Activated T-helper 9 cell treated with anti-CD3 and anti-CD28 coated beads, Interleukin-2, amount 50 U/mL, for 16 hours (primary cell): Measurements from ENCODE around the gene CHD3.

ENCODE experiments used
- DNase-seq: peaks from one replicate; pipeline ENCODE4 v3.0.0-alpha.2; 2020; ENCODE audit warnings: low read depth

CHD3 gene

GRCh38 chr17:7894226-7894625 is 5.6 kb downstream of the CHD3 start:
- DNase-seq = no peak

GRCh38 chr17:7894866-7895265 is 6.3 kb downstream of the CHD3 start:
- DNase-seq = no peak

GRCh38 chr17:7897090-7897489 is 8.5 kb downstream of the CHD3 start:
- no peak for DNase-seq

DNA sequence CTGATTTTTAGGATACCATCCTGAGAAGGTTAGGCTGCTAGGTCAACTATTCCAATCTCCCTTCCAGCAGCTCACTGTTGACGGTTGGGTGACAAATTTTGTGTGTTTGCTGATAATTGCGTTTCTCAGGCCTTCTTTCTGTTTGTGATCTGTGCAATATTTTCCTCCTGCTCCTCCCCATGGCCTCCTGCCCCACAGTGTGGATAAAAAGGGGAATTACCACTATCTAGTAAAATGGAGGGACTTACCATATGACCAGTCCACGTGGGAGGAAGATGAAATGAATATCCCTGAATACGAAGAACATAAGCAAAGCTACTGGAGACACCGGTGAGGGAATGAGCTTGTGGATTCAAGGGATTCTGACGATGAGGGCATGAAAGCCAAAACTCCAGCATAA is 9.2 kb downstream of the CHD3 start:
- no peak for DNase-seq

GRCh38 chr17:7903154-7904103 is 14.8 kb downstream of the CHD3 start:
- DNase-seq = no peak

DNA sequence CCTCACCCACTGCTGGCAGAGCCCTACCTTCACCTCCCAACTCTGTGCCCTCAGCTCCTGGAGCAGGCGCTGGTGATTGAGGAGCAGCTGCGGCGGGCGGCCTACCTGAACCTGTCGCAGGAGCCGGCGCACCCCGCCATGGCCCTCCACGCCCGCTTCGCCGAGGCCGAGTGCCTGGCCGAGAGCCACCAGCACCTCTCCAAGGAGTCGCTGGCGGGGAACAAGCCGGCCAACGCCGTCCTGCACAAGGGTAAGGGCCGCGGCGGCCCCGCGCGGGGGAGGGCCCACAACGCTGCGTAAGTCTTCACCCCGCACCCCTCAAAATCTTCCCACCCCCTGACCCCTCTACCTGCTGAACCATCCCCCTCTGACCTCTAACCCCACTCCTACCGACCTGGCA is 20.5 kb downstream of the CHD3 start:
- DNase-seq = no peak

DNA sequence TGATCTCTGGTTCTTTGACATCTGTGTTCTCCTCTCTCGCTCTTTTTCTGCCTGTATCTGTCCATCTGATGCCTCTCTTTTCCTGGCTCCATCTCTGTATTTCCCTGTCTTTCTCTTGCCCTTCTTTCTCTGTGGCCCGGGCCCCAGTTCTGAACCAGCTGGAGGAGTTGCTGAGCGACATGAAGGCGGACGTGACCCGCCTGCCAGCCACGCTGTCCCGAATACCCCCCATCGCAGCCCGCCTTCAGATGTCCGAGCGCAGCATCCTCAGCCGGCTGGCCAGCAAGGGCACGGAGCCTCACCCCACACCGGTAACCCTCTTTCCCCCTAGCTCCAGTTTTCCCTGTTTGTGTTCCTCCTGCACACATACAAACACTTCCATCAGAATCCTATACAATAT is 21.7 kb downstream of the CHD3 start:
- DNase-seq = no peak

DNA sequence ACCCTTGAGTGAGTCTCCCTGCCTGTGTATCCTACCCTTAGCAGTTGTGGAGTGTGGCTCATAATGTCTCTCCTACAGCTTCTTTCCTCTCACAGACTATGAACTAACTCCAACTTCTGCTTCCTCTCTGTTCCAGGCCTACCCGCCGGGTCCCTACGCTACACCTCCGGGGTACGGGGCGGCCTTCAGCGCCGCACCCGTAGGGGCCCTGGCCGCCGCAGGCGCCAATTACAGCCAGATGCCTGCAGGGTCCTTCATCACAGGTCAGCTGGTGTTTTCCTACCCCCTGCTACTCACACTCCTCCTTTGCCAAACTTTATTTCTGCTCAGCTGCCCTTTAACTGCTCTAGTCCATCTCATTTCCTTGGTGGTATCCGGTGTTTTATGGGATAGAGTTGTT is 22.1 kb downstream of the CHD3 start:
- no peak for DNase-seq

DNA sequence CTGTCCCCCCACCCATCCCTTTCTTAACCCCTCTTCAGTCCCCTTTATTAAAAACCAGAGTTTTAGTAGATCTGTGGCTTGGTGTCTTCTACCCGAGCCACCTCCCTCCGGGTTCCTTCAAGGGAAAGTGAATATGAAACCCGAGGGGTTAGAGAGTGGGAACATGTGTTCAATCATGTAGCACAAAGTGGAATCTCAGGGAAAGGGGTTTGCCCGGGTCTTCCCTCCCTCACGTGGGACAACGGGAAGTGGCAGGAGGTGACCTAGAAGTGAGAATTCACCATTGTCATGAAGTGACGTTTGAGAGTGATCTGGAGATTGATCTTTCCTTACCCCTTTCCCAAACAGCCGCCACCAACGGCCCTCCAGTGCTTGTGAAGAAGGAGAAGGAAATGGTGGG is 22.5 kb downstream of the CHD3 start:
- DNase-seq = no peak

DNA sequence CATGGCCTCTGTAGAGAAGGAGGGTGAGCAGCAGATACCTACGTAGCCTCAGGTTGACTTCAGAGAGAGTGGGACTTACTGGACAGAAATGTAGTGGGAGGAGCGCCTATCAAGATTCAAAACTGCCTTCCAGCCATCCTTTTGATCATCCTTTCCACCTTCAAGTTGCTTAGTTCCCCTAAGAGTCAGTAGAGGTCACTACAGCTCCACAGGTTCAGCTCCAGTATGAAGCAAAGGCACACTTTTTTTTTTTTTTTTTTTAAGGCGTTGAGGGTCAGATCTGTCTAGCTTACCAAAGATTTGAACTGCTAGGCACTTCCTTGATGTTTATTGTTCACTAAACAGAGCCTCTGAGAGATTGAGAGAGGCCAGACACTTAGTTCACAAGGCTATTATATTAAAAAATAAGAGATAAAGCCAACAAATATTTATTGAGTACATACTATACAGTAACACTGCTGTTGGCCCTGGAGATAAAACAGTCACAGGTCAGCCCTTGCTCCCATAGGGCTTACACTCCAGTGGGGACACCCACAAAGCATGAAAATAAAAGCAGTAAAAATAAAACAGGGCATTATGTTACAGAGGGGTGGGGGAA is 24.4 kb downstream of the CHD3 start:
- no peak for DNase-seq

- no peak for DNase-seq
Observed at GRCh38 chr17:7915179-7915610, 26.6 kb downstream of the CHD3 start.

DNA sequence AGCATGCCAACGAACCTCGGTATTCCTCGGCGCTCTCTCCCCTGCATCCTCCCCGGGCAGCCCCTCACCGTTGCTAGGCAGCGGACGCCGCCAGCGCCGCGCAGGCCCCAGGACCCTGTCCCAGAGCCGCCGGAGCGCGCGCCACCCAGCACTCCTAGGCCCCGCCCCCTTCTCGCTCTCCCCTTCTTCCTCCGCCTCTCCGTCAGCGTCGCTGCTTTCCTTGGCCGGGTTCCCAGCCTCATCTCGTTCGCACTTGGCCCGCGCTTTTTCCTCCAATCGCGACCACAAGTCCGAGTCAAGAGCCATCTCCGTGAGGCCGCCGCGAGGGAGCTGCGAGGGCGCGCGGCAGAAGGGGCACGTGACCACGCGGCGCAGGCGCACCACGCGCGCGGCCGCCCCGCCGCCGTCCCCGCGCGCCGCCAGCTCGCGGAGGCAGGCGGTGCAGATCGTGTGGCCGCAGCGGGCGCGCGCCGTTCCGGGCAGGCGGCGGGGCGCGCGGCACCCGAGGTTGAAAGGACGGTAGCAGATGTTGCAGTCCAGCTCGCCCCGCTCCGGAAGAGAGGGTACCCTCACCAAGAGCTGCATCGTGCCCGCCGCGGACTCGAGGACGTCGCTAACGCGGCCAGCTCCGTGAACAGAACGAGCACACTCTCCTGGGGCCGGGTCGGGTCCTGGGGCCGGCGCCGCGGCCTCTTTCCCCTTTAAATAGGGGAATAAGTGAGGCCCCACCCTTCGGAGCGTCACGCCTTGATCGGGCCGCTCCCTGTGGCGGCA is 27.2 kb downstream of the CHD3 start, which contains the start of gene RNF227:
Gene RNF227, minus strand, starts transcription at position 679 of the 774 bp plus-strand sequence. Its CDS starts 94 bp downstream, at position 585.
- peak; percentile 76 for DNase-seq

DNA sequence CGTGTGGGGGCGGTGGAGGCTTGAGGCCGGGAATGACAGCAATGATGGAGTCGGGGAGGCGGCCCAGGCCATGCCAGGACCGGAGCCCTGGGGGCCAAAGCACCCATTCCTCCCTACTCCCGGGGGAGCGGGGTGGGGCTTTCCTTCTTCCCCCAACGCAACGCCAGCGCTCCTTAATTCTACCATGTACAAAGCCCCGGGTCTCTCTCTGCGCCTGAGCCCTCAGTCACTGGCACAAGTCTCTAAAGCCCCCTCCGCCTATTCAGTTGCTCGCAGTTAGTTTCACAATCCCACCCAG is 27.7 kb downstream of the CHD3 start:
- DNase-seq = no peak

DNA sequence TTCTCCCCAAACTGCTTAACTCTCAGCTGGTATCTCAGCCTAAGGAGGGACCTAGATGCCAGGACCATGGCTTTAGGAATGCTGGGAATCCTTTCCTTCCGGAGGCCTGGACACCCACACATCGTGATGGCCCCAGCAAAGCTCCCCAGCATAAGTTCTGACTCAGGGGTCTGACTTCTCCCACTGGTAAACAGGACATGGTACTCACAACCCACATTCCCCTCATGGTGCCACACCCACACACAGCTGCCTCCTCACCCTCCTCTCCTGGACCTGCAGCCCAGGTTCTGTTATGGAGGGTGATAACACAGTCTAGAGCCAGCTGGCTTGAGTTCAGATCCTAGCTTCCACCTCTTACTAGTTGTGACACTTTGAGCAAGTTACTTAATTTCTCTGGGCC is 28.2 kb downstream of the CHD3 start:
- no peak for DNase-seq

- DNase-seq = no peak
Observed at GRCh38 chr17:7922269-7922844, 33.8 kb downstream of the CHD3 start.

DNA sequence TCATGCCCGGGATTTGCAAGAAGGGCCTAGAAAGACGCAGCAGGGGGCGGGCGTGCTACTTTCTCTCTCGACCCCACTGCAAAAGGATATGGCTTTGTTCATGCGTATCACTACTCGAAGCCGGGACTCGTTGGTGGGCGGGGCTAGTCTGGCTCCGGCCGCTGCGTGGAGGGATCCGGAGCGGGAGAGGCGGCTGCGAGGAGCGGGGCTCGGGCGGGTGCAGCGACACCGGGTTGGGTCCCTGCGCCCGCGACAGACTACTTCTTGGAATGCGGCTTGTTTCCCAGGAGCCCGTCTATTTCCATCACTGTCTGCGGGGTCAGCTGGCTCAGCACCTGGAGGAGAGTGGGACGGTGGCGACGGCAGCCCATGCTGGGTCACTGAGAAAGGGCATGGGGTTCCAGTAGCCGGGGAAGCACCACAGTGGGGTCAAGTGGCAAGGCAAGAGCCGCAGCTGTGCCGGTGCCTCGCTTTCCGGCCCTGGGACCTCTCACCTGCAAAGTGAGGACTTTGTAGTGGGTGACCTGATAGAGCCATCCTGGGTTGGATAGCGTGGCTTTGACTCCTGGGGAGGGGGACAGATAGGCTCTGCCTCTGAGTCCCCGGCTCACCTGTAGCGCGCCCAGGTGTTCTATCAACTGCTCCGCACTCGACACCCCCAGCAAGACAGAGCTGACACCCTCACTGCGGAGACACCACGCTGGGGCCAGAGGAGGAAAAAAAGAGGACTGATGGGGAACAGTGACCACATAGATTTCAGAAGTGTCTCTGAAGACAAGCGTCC is 34.4 kb downstream of the CHD3 start:
- peak; percentile 69 for DNase-seq

- DNase-seq = no peak
Observed at GRCh38 chr17:7927596-7927995, 39.0 kb downstream of the CHD3 start.

DNA sequence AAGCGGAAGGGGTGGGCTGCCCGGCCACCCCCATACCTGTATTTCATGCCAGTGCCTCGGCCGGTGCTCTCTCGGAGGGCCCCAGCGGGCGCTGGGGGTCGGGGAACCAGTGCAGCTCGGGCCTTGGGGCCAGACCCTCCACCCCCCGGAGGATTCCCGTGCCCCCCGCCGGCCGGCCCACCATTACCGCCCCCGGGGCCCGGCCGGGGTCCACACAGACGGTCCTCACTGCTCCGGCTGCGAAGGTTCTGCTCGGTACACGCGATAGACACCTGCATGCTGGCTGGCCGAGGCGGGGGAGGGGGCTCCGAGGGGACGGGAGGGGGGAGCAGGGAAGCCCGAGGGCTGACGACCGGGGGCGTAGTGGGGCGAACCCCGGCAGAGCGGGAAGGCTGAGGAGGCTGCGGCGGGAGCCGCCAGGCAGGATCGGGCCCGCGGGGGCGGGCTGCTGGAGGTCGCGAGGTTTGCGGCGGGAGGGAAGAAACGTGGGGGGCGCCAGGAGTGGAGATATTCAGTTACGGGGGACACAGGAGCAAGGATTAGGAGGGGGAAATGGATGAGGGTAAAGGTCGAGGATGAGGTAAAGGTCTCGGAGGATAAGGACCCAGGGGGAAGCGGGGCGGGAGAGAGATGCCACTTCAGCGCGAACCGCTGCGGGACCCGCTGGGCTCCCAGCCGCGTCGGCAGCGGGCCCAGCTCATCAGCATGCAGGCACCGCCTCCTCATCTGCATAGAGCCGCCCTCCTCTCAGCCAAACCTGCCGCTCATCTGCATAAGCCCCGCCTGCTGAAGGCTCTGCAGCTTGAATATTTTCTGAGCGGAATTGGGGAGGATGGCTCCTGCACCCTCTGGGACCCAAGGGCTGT is 40.8 kb downstream of the CHD3 start, which contains the start of gene KCNAB3:
Gene KCNAB3, minus strand, starts transcription at position 699 of the 866 bp plus-strand sequence. Its CDS starts 421 bp downstream, at position 278.
- DNase-seq = peak; percentile 52

- DNase-seq = no peak
Observed at GRCh38 chr17:7930841-7931631, 42.4 kb downstream of the CHD3 start.
